Left renal cortex interstitium (tissue), 4 donors: ENCODE results near the gene PHOSPHO1. TPM values are rescaled to one million over a fixed set of nuclear protein-coding genes. Genes with fewer than 3 reads are reported as not detected.
"Not testable (repeated sequence)": the region's sequence is repeated elsewhere in the genome, so short reads cannot be mapped to it uniquely, and the experiment has no call there.

Source experiments
- DNase-seq, 4 donors: peaks; one replicate each; pipeline ENCODE4 v3.0.0-alpha.2; 2013; ENCODE audit warnings: low read depth in 4 of 4, low spot score in 2 of 4, missing footprints in 1 of 4
- polyA plus RNA-seq, 4 donors: library from polyadenylated mRNA; unstranded; fragments of 120-200 nt; gene quantifications; one replicate each; pipeline ENCODE4 v1.2.1, GENCODE V29; 2013; ENCODE audit not compliant: insufficient read length in 4 of 4

The PHOSPHO1 gene
- polyA plus RNA-seq, 4 donors = 1.4 to 2.8 (median 2.1) TPM

GRCh38 chr17:49195751-49196150, 34.8 kb downstream of the PHOSPHO1 start:
- DNase-seq = no peak

GRCh38 chr17:49194297-49194607, 36.3 kb downstream of the PHOSPHO1 start:
- DNase-seq = no peak

- peak; percentile 52 to 75 (median 60) for DNase-seq
These were observed 36.9 kb downstream of the PHOSPHO1 start for GRCh38 chr17:49193513-49194296.

- DNase-seq = peak; percentile 76 to 94 (median 85)
These were observed 38.5 kb downstream of the PHOSPHO1 start for GRCh38 chr17:49191917-49192741.

GRCh38 chr17:49191409-49191916, 39.1 kb downstream of the PHOSPHO1 start:
- DNase-seq = peak in 1 of 4 donors; percentile 34

GRCh38 chr17:49190932-49191331, 39.7 kb downstream of the PHOSPHO1 start:
- DNase-seq = no peak

- no peak for DNase-seq
These were observed 43.3 kb downstream of the PHOSPHO1 start for GRCh38 chr17:49187301-49187700.

- not testable (repeated sequence) for DNase-seq
These were observed 45.2 kb downstream of the PHOSPHO1 start for GRCh38 chr17:49185381-49185780.

GRCh38 chr17:49184522-49184921, 46.1 kb downstream of the PHOSPHO1 start:
- not testable (repeated sequence) for DNase-seq

GRCh38 chr17:49183801-49184200, 46.8 kb downstream of the PHOSPHO1 start:
- no peak for DNase-seq

- no peak for DNase-seq
These were observed 47.2 kb downstream of the PHOSPHO1 start for GRCh38 chr17:49183341-49183740.

GRCh38 chr17:49180998-49181635, 49.5 kb downstream of the PHOSPHO1 start:
- DNase-seq = no peak

- DNase-seq = peak in 2 of 4 donors; percentile 10 to 21
These were observed 50.3 kb downstream of the PHOSPHO1 start for GRCh38 chr17:49180303-49180702.

- DNase-seq = not testable (repeated sequence)
These were observed 54.6 kb downstream of the PHOSPHO1 start for GRCh38 chr17:49175978-49176377.

Other genes with a start within 250 kb of the PHOSPHO1 start
- 10 to 100 TPM; 12.1 to 28.2 (median 20.7) TPM for gene IGF2BP1, start 233.4 kb downstream of the PHOSPHO1 start, polyA plus RNA-seq
- gene B4GALNT2, start 98.0 kb downstream of the PHOSPHO1 start, polyA plus RNA-seq = 1 to 10 TPM in 2 of 4 donors, under 1 TPM in 2; 0.48 to 2.0 (median 1.1) TPM
- gene GNGT2, start 20.2 kb downstream of the PHOSPHO1 start, polyA plus RNA-seq = 1 to 10 TPM; 1.4 to 1.8 (median 1.6) TPM
- gene ABI3, start 20.1 kb downstream of the PHOSPHO1 start, polyA plus RNA-seq = 1 to 10 TPM; 5.1 to 6.1 (median 5.4) TPM
- gene ZNF652, start 131.5 kb upstream of the PHOSPHO1 start, polyA plus RNA-seq = 10 to 100 TPM; 21.7 to 31.1 (median 26.1) TPM
- gene PHB1, start 184.1 kb upstream of the PHOSPHO1 start, polyA plus RNA-seq = 100 to 1,000 TPM; 226 to 262 (median 238) TPM